Measurements from ENCODE around the gene ZNF747. TPM values are rescaled to one million over a fixed set of nuclear protein-coding genes. Genes with fewer than 3 reads are reported as not detected.

The ZNF747 gene
- 10 to 100 TPM; 10.6 to 10.7 TPM for total RNA-seq

DNA sequence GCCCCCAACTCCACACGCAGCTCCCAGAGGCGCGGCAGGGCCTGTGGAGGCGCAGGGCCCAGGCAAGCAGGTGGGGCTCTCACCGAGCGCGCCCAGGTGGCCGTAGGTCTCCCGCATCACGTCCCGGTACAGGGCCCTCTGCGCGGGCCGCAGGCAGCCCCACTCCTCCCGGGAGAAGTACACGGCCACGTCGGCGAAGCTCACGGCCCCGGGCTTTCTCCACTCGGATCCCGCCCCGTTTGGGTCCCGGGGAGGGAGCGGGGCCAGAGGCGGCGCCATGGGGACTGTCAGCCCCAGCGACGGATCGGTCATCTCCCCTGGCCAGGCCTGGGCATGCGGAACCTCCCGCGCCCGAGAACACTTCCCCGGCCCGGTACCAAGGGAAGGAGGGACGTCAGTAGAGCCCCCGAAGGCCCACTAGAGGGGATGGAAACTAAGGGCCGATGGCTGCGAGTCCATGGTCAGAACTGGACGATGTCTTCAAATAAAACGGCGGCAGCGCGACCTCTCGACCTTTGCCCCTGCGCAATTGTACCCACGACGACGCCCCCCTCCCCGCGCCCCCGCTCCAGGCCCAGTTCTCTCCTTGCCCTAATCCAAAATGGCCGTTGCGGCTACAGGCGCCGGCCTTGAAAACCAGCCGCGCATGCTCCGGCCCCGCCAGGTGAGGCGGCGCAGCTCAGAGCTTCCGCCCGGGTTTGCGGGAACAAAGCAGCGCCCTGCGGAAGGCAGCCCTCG lies at the start of gene ZNF747:
Gene ZNF747, minus strand, starts transcription at position 491 of the 738 bp plus-strand sequence. Its CDS starts 179 bp downstream, at position 312.
- peaks cover 45% of the 10 kb centered on the region for H3K4me1 Mint-ChIP-seq
- H3K9me3 Mint-ChIP-seq, result no peaks in the 10 kb centered on the region
- DNase-seq, result peak; percentile 93
- POLR2A ChIA-PET, result interaction anchor here (0.9 to 4.9 kb wide), 39 partner anchors 9 to 469 kb away, joined by 3 to 189 read pairs (median 8); partner anchors contain the start of genes ALDOA, DCTPP1, FBRS and ITGAL
- no peaks in the 10 kb centered on the region for H3K27me3 Mint-ChIP-seq
- H3K36me3 Mint-ChIP-seq (ENCODE audit: low read depth), result peaks cover 38% of the 10 kb centered on the region
- H3K27ac Mint-ChIP-seq, result peak within 1 kb of the TSS; percentile 97
- CTCF ChIA-PET, result interaction anchor here (0.9 to 4.1 kb wide), 31 partner anchors 7 to 280 kb away, joined by 3 to 90 read pairs (median 6); partner anchors contain the start of genes DCTPP1, ITGAL, ZNF688 and ZNF689
- H3K4me3 Mint-ChIP-seq, result peak within 1 kb of the TSS; percentile 87

DNA sequence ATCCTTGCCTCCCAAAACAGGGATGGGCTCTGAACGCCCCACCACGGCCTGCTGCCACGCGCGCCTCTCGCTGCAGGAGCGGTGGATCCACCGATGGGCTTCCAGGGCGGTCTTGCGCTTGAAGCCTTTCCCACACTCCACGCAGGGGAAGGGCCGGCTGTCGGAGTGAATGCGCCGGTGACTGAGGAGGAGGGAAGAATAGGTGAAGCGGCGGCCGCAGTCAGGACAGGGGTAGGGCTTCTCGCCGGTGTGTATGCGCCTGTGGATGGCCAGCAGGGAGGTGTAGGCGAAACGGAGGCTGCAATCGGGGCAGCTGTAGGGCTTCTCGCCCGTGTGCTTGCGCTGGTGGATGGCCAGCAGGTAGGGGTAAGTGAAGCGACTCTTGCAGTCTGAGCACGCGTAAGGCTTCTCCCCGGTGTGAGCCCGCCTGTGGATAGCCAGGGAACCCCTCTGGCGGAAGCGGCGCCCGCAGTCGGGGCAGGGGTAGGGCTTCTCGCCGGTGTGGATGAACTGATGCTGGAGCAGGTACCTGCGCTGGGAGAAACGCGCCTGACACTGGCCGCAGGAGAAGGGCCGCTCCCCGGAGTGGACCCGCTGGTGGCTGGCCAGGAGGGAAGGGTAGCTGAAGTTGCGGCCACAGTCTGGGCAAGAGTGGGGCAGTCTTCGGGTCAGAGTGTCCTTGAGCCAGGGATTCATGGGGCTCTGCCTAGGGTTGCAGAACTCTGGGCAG lies 48.1 kb upstream of the ZNF747 start:
- peaks cover 46% of the 10 kb centered on the region for H3K36me3 Mint-ChIP-seq (ENCODE audit: low read depth)

DNA sequence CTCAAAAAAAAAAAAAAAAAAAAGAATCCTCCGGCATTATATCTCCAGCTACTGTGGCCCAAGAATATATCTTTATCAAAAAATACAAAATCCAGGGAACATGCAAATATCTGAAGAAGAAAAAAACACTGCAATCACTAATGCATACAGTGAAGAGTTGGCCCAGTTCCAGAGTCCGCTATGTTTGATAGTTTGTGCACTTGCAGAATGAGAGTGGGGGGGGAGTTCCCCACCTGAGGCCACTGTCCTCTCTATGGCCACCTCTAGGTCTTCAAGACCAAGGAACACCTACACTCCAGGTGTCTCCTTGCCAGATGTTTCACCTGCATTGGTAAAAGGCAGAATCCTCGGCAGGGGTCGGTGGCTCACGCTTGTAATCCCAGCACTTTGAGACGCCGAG lies 46.8 kb upstream of the ZNF747 start:
- Mint-ChIP-seq H3K4me1 (peaks cover 23% of the 10 kb centered on the region), H3K9me3 (no peaks in the 10 kb centered on the region), H3K36me3 (ENCODE audit: low read depth) (peaks cover 42% of the 10 kb centered on the region), H3K4me3 (no peak overlapping the region), H3K27ac (no peak overlapping the region), H3K27me3 (no peaks in the 10 kb centered on the region)
- POLR2A ChIA-PET, result interaction anchor here (1.7 kb wide), 1 partner anchor 9 kb away, joined by 8 read pairs; the partner anchor contains the start of gene ZNF688
- CTCF ChIA-PET, result interaction anchor here (0.9 to 1.4 kb wide), 2 partner anchors 10 to 34 kb away, joined by 3 to 4 read pairs; partner anchors contain the start of gene ZNF688
- no peak for DNase-seq

More for the DNA sequence above, 48.1 kb upstream of the ZNF747 start:
- H3K27ac Mint-ChIP-seq, result no peak overlapping the region
- H3K27me3 Mint-ChIP-seq, result no peaks in the 10 kb centered on the region
- no peak overlapping the region for H3K4me3 Mint-ChIP-seq
- H3K4me1 Mint-ChIP-seq, result peaks cover 34% of the 10 kb centered on the region
- ChIA-PET POLR2A (interaction anchor here (0.9 to 1.7 kb wide), 2 partner anchors 11 to 24 kb away, joined by 3 to 8 read pairs; partner anchors contain the start of genes ZNF688 and ZNF764), CTCF (no interaction called here)
- H3K9me3 Mint-ChIP-seq, result no peaks in the 10 kb centered on the region
- DNase-seq, result no peak

DNA sequence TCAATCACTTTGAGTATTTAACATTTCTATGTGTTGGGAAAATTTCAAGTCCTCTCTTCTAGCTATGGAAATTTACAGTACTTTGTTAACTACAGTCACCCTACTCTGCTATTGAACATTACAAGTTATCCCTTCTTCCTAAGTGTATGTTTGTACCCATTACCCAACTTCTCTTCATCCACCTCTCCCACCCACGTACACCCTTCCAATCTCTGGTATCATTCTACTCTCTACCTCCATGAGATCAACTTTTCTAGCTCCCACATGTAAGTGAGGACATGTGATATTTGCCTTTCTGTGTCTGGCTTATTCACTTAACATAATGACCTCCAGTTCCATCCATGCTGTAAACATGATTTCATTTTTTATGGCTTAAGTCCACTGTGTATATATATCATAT lies 40.0 kb upstream of the ZNF747 start:
- no peaks in the 10 kb centered on the region for H3K9me3 Mint-ChIP-seq
- H3K27ac Mint-ChIP-seq, result peak overlapping the region; percentile 2
- CTCF ChIA-PET, result interaction anchor here (0.5 to 1.3 kb wide), 5 partner anchors 17 to 145 kb away, joined by 3 to 4 read pairs (median 3); partner anchors contain the start of gene DCTPP1
- POLR2A ChIA-PET, result interaction anchor here (1.2 kb wide), 1 partner anchor 40 kb away, joined by 3 read pairs; the partner anchor contains the start of gene ZNF747
- DNase-seq, result no peak
- no peak overlapping the region for H3K4me3 Mint-ChIP-seq
- H3K27me3 Mint-ChIP-seq, result no peaks in the 10 kb centered on the region
- H3K4me1 Mint-ChIP-seq, result peaks cover 35% of the 10 kb centered on the region
- peaks cover 21% of the 10 kb centered on the region for H3K36me3 Mint-ChIP-seq (ENCODE audit: low read depth)

DNA sequence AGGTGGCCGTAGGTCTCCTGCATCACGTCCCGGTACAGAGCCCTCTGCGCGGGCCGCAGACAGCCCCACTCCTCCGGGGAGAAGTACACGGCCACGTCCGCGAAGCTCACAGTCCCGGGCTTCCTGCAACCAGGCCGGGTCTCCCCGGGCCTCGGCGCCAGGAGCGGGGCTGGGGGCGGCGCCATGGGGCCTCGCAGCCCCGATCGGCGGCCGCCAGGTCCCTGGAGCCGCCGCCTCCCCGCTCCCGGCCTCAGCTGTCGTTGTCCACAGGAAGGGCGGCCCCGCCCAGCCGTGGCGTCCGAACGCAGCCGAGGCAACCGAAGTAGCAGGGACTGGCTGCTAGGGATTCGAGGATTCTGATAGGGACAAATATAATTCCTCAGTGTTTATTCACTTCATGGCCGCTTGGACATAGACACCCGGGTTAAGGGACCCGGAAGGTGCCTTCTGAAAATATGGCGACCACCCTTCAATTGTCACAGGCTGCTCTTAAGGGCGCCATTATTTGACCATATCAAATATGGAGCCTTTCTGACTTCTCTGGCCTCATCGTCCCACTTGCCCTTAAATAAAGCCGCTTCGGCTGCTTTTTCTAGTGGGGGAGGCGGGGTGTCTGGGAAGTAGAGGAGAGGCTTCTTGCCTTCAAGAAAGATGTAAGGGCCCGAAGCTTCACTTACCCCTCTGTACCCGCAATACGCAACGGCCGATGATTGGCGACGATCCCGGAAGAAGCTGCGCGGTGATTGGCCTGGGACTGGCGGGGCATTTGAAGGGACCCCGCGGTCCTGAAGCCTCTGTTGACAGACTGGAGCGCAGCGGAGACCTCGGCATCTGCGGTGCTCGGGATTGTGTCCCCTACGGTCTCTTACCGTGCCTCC lies 37.0 kb upstream of the ZNF747 start, which contains the start of gene ZNF688:
Gene ZNF688, minus strand, starts transcription at position 270 of the 878 bp plus-strand sequence. Its CDS starts 85 bp downstream, at position 185.
- Mint-ChIP-seq H3K9me3 (no peaks in the 10 kb centered on the region), H3K27ac (peak within 1 kb of the TSS; percentile 90), H3K4me3 (peak within 1 kb of the TSS; percentile 82), H3K27me3 (no peaks in the 10 kb centered on the region), H3K36me3 (ENCODE audit: low read depth) (peaks cover 12% of the 10 kb centered on the region), H3K4me1 (peaks cover 58% of the 10 kb centered on the region)
- ChIA-PET CTCF (interaction anchor here (0.6 to 2.4 kb wide), 24 partner anchors 9 to 554 kb away, joined by 3 to 26 read pairs (median 4); partner anchors contain the start of genes DCTPP1, FBRS, PRR14 and SEPTIN1), POLR2A (interaction anchor here (0.6 to 3.7 kb wide), 29 partner anchors 10 to 201 kb away, joined by 3 to 129 read pairs (median 5); partner anchors contain the start of genes DCTPP1, FBRS, ITGAL and PRR14)
- DNase-seq, result peak; percentile 96

DNA sequence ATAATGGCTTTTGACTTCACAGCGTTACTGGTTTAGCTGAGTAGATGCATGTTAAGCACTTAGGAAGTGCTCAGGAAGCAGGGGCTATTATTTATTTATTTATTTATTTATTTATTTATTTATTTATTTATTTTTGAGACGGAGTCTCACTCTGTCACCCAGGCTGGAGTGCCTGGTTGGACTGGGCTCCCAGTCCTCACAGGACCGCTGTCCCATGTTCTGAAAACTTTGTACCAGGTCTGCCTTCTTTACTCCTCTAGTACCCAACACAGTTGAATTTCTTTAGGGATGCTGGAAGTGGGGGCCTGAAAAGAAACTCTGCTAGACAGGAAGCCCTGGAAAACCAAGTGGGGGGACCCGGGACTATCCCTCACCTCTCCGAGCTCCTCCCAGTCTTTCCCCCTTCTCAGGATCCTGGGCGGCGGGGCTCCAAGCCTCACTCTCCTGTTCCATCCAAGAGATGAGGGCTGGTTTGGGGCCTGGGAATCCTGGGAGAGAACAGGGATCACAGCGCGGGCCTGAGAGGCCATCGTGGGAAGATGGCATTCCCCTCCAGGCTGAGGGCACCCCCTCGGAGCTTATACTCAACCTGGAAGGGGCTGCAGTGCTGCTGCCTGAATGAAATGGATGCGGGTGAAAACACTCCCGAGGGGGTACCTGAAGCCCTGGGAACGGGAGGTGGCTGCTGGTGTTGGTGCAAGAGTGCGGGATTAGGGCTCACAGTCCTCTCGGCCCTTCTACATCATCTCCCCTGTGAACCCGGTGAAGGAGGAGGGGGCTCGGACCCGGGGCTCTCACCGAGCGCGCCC lies 36.2 kb upstream of the ZNF747 start:
- H3K4me3 Mint-ChIP-seq, result peak overlapping the region; percentile 81

DNA sequence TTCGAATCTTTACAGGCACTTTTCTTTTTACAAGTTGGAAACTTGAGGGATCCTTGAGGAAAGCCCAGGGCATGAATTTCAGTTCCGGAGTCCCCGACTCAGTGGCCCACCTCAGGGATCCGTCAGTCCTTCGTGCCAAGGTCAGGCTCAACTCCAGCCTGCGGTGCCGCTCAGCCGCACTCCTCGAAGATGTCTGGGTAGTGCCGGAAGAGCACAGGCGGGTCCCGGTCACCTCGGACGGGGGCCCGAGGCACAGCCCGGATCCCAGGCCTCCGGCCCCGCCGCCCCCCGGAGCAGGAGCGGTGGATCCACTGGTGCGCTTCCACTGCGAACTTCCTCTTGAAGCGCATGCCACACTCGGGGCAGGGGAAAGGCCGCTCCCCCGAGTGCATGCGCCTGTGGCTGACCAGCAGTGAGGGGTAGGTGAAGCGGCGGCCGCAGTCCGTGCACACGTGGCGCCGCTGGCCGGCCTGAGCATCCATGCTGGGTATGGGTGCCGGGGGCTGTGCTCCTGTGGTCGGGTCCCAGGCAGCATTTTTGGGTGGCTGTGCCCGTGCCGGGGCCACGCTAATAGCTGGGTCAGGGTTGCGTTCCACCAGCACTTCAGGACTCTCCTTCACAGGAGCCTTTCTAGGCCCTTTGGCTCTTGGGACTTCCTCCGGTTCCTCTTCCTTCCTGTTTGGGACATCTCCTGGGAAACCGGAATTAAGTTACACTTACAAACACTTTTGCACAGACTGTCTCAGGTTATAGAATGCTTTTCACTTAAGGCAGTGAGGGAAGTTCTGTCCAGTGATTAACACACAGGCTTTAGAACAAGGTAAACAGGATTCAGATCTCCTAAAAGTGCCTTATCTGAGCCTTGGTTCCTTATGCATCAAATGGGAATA lies 35.3 kb upstream of the ZNF747 start:
- H3K27me3 Mint-ChIP-seq, result no peaks in the 10 kb centered on the region
- no peaks in the 10 kb centered on the region for H3K9me3 Mint-ChIP-seq
- H3K4me1 Mint-ChIP-seq, result peaks cover 55% of the 10 kb centered on the region
- peak overlapping the region; percentile 81 for H3K4me3 Mint-ChIP-seq
- H3K27ac Mint-ChIP-seq, result peak overlapping the region; percentile 84
- POLR2A ChIA-PET, result interaction anchor here (0.8 to 3.7 kb wide), 11 partner anchors 10 to 111 kb away, joined by 3 to 129 read pairs (median 19); partner anchors contain the start of genes FBRS, ITGAL, ZNF689 and ZNF747
- no peak for DNase-seq
- peaks cover 12% of the 10 kb centered on the region for H3K36me3 Mint-ChIP-seq (ENCODE audit: low read depth)
- CTCF ChIA-PET, result interaction anchor here (0.5 to 2.4 kb wide), 4 partner anchors 12 to 58 kb away, joined by 3 to 26 read pairs (median 4); partner anchors contain the start of gene ZNF764

More for the DNA sequence above, 36.2 kb upstream of the ZNF747 start:
- peaks cover 63% of the 10 kb centered on the region for H3K4me1 Mint-ChIP-seq
- H3K36me3 Mint-ChIP-seq (ENCODE audit: low read depth), result peaks cover 12% of the 10 kb centered on the region
- no peaks in the 10 kb centered on the region for H3K9me3 Mint-ChIP-seq
- peak overlapping the region; percentile 84 for H3K27ac Mint-ChIP-seq
- no peaks in the 10 kb centered on the region for H3K27me3 Mint-ChIP-seq
- ChIA-PET CTCF (interaction anchor here (0.6 to 2.4 kb wide), 7 partner anchors 9 to 553 kb away, joined by 3 to 26 read pairs (median 3); partner anchors contain the start of genes SEPTIN1 and ZNF764), POLR2A (interaction anchor here (0.8 to 3.7 kb wide), 23 partner anchors 11 to 200 kb away, joined by 3 to 129 read pairs (median 8); partner anchors contain the start of genes DCTPP1, FBRS, ITGAL and PRR14)
- no peak for DNase-seq

DNA sequence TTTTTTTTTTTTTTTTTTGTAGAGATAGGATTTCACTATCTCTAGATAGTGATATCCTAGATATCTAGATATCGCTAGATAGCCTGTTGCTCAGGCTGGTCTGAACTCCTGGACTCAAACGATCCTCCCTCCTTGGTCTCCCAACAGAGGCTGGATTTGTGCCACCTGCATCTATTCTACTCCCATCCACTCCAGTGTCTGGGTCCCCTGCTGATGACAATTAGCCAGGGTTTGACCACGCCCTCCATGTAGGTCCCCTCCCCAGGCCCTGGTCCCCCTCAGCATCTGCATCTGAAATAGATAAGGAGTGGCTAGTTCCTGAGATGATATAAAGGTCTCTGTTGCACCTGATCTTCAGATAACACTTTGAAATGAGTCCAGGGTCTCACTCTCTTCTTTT lies 34.6 kb upstream of the ZNF747 start:
- POLR2A ChIA-PET, result interaction anchor here (0.9 to 5.8 kb wide), 5 partner anchors 11 to 87 kb away, joined by 3 to 53 read pairs (median 5); partner anchors contain the start of genes ZNF747 and ZNF764
- DNase-seq, result no peak
- Mint-ChIP-seq H3K27me3 (no peaks in the 10 kb centered on the region), H3K27ac (peak overlapping the region; percentile 99), H3K4me1 (peaks cover 51% of the 10 kb centered on the region), H3K9me3 (no peaks in the 10 kb centered on the region), H3K36me3 (ENCODE audit: low read depth) (peaks cover 7% of the 10 kb centered on the region), H3K4me3 (no peak overlapping the region)
- CTCF ChIA-PET, result interaction anchor here (2.1 to 2.3 kb wide), 2 partner anchors 11 to 139 kb away, joined by 5 to 23 read pairs; partner anchors contain the start of genes DCTPP1 and ZNF764

DNA sequence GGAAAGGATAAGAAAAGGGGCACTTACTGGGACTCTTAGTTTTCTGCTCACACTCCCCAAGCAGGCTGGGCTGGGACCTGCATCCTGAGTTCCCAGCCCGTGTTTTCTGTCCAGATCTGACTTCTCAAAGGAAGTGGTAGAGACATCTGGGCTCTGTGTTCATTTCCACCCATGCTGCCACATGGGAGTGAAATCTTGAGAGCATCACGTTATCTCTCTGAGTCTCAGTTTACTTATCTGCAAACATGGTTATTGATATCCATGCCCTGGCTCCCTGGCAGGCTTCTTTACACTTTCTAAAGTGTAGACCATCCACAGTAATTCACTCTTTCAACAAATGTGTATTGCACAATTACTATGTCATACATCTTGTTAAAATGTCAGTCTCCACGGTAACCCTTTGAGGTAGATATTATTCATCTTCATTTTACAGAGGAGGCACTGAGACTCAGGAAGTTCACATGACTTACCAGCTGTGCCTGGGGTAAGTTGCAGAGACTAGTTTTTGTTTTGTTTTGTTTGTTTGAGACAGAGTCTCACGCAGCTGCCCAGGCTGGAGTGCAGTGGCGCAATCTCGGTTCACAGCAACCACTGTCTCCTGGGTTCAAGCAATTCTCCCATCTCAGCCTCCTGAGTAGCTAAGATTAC lies 33.5 kb upstream of the ZNF747 start:
- Mint-ChIP-seq H3K27me3 (no peaks in the 10 kb centered on the region), H3K4me3 (peak overlapping the region; percentile 67), H3K36me3 (ENCODE audit: low read depth) (peaks cover 7% of the 10 kb centered on the region), H3K27ac (peak overlapping the region; percentile 99), H3K9me3 (no peaks in the 10 kb centered on the region), H3K4me1 (peaks cover 46% of the 10 kb centered on the region)
- peak; percentile 67 for DNase-seq
- ChIA-PET CTCF (interaction anchor here (0.6 to 2.3 kb wide), 6 partner anchors 10 to 138 kb away, joined by 3 to 23 read pairs (median 5); partner anchors contain the start of genes DCTPP1 and ZNF764), POLR2A (interaction anchor here (0.9 to 5.8 kb wide), 10 partner anchors 9 to 97 kb away, joined by 3 to 53 read pairs (median 4); partner anchors contain the start of genes ZNF747, ZNF764 and ZNF785)
